MM.1S (cell line): ENCODE results near the gene CCKAR.
"Not testable (repeated sequence)": the region's sequence is repeated elsewhere in the genome, so short reads cannot be mapped to it uniquely, and the experiment has no call there.

Experiments used
- DNase-seq: peaks from one replicate; pipeline ENCODE4 v3.0.0-alpha.2; 2015
- H2AFZ ChIP-seq: fragments of 300-600 bp; sonication (generic); 2 replicates; pipeline ENCODE4 v1.6.0; 2016; ENCODE audit warnings: antibody characterized with exemption, low read length
- H3F3A ChIP-seq: fragments of 300-600 bp; sonication (generic); 2 replicates; pipeline ENCODE4 v1.6.1; 2016; ENCODE audit warnings: mild to moderate bottlenecking, antibody characterized with exemption, low read length, moderate library complexity, mixed read lengths; ENCODE audit not compliant: insufficient read depth
- H3K27ac ChIP-seq: fragments of 300-600 bp; sonication (generic); 2 replicates; pipeline ENCODE4 v1.5.1; 2016; ENCODE audit warnings: mild to moderate bottlenecking, low read length
- H3K27me3 ChIP-seq: fragments of 300-600 bp; sonication (generic); replicated peaks from 2 replicates; pipeline ENCODE4 v1.6.0; 2016; ENCODE audit warnings: low read length; ENCODE audit not compliant: insufficient read depth
- H3K36me3 ChIP-seq: fragments of 300-600 bp; sonication (generic); replicated peaks from 2 replicates; pipeline ENCODE4 v1.6.1; 2016; ENCODE audit warnings: mild to moderate bottlenecking, low read length, mixed read lengths; ENCODE audit not compliant: insufficient read depth
- H3K4me1 ChIP-seq: fragments of 300-600 bp; sonication (generic); 2 replicates; pipeline ENCODE4 v1.6.1; 2016; ENCODE audit warnings: low read length, mixed read lengths
- H3K4me2 ChIP-seq: fragments of 300-600 bp; sonication (generic); 2 replicates; pipeline ENCODE4 v1.6.0; 2016; ENCODE audit warnings: low read depth, low read length
- H3K4me3 ChIP-seq: fragments of 300-600 bp; sonication (generic); 2 replicates; pipeline ENCODE4 v1.5.1; 2016; ENCODE audit warnings: low read length, mixed read lengths
- H3K79me2 ChIP-seq: fragments of 300-600 bp; sonication (generic); 2 replicates; pipeline ENCODE4 v1.6.1; 2016; ENCODE audit warnings: mixed run types, low read length, mixed read lengths
- H3K9ac ChIP-seq: fragments of 300-600 bp; sonication (generic); 2 replicates; pipeline ENCODE4 v1.6.1; 2016; ENCODE audit warnings: low read length, mixed read lengths
- H3K9me2 ChIP-seq: fragments of 300-600 bp; sonication (generic); replicated peaks from 2 replicates; pipeline ENCODE4 v1.6.1; 2016; ENCODE audit warnings: mild to moderate bottlenecking, low read length, mixed read lengths; ENCODE audit not compliant: insufficient read depth
- H3K9me3 ChIP-seq: fragments of 300-600 bp; sonication (generic); replicated peaks from 2 replicates; pipeline ENCODE4 v1.6.1; 2016; ENCODE audit warnings: mild to moderate bottlenecking, low read length, mixed read lengths; ENCODE audit not compliant: insufficient read depth
- H4K20me1 ChIP-seq: fragments of 300-600 bp; sonication (generic); 2 replicates; pipeline ENCODE4 v1.6.1; 2016; ENCODE audit warnings: mild to moderate bottlenecking, low read length, moderate library complexity, mixed read lengths; ENCODE audit not compliant: insufficient read depth
- CTCF ChIP-seq: fragments of 300-600 bp; sonication (generic); IDR thresholded peaks from 2 replicates; pipeline ENCODE4 v1.5.1; 2016; ENCODE audit warnings: antibody characterized with exemption, low read length, mixed read lengths
- EZH2 ChIP-seq: fragments of 300-600 bp; sonication (generic); optimal IDR thresholded peaks from 2 replicates; pipeline ENCODE3; 2017; ENCODE audit warnings: low read depth, mild to moderate bottlenecking, antibody characterized with exemption, low read length, mixed read lengths
- EZH2phosphoT487 ChIP-seq: fragments of 300-600 bp; sonication (generic); IDR thresholded peaks from 2 replicates; pipeline ENCODE4 v1.6.1; 2018; ENCODE audit warnings: antibody characterized with exemption, low read length

The CCKAR gene

GRCh38 chr4:26503427-26503826 lies 13.1 kb upstream of the CCKAR start:
- no peaks in the 10 kb centered on the region for H3K36me3 ChIP-seq
- DNase-seq, result no peak
- no peaks in the 10 kb centered on the region for H4K20me1 ChIP-seq
- no peak for TF ChIP-seq EZH2
- no peak for TF ChIP-seq EZH2phosphoT487
- TF ChIP-seq CTCF, result no peak
- H3K79me2 ChIP-seq, result no peaks in the 10 kb centered on the region
- H3K4me1 ChIP-seq, result no peaks in the 10 kb centered on the region
- H3K27me3 ChIP-seq, result no peaks in the 10 kb centered on the region
- H3K9ac ChIP-seq, result no peak overlapping the region
- no peaks in the 10 kb centered on the region for H3K9me3 ChIP-seq
- H2AFZ ChIP-seq, result no peak overlapping the region
- no peaks in the 10 kb centered on the region for H3F3A ChIP-seq
- no peak overlapping the region for H3K4me3 ChIP-seq
- H3K4me2 ChIP-seq, result no peak overlapping the region
- H3K27ac ChIP-seq, result no peak overlapping the region
- H3K9me2 ChIP-seq, result no peaks in the 10 kb centered on the region

GRCh38 chr4:26500565-26500999 lies 10.3 kb upstream of the CCKAR start:
- H3K27me3 ChIP-seq, H3K36me3 ChIP-seq: not testable (repeated sequence)

DNA sequence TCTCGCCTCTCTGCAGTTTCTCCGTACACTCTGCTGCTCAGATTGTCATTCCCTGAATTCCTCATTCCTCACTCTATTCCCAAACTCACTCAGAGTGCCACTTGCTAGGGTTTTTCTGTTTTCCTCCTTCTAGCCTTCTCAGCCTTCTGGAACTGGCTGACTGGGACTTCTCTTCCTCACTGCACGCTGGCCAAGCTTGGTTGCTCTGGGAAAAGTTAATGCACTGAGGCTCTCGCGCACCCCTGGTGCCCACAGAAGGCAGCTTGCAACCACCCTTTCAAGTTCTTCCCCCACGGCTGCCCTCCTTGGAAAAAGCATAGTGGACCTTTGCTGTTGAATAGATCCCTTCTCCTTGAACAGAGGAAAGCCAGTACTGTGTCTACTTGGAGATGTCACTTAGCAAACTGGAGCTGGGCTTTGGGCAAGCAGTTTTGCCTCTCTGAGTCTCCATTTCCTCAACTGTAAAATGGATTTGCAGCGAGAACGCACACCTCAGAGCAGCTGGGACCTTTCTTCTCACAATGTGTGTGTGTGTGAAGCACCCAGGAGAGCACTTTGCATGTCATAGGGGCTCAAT lies 6.0 kb upstream of the CCKAR start:
- no peak overlapping the region for H3K4me3 ChIP-seq
- no peak overlapping the region for H3K4me2 ChIP-seq
- H3K9me3 ChIP-seq, result no peaks in the 10 kb centered on the region
- no peak overlapping the region for H3K9ac ChIP-seq
- no peaks in the 10 kb centered on the region for H4K20me1 ChIP-seq
- TF ChIP-seq EZH2 (no peak), CTCF (no peak), EZH2phosphoT487 (no peak)
- no peaks in the 10 kb centered on the region for H3K9me2 ChIP-seq
- no peaks in the 10 kb centered on the region for H3K27me3 ChIP-seq
- DNase-seq, result no peak
- no peaks in the 10 kb centered on the region for H3K79me2 ChIP-seq
- no peak overlapping the region for H3K27ac ChIP-seq
- no peaks in the 10 kb centered on the region for H3F3A ChIP-seq
- H3K4me1 ChIP-seq, result no peaks in the 10 kb centered on the region
- no peak overlapping the region for H2AFZ ChIP-seq
- no peaks in the 10 kb centered on the region for H3K36me3 ChIP-seq

More at GRCh38 chr4:26500565-26500999, 10.3 kb upstream of the CCKAR start:
- H3K9me3 ChIP-seq, H3K4me3 ChIP-seq, DNase-seq, H4K20me1 ChIP-seq, H3F3A ChIP-seq, H3K4me2 ChIP-seq, H3K27ac ChIP-seq, H3K9me2 ChIP-seq, H3K79me2 ChIP-seq, H3K4me1 ChIP-seq, H3K9ac ChIP-seq, H2AFZ ChIP-seq: not testable (repeated sequence)

DNA sequence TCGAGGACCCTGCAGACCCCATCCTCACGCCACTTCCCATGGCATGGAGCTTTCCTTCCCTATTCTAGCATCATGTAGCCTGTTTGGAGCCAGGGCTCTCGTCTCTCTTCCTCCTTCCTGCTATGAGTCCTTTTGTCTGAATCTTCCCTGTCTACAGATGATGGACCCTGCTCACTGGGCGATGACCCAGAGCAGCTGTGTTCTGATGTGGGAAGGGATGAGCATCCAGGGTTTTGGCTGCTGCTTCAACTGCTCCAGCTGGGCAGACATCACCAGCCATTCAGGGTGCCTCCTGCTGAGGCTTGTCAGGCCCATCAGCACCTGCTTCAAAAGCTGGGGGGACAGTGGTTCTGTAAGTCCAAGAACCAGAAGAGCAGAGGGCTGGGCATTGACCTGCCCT lies 3.2 kb upstream of the CCKAR start:
- Histone ChIP-seq H4K20me1 (no peaks in the 10 kb centered on the region), H3K27ac (no peak overlapping the region), H3K27me3 (no peaks in the 10 kb centered on the region), H3K9me3 (no peaks in the 10 kb centered on the region), H2AFZ (no peak overlapping the region), H3K4me2 (no peak overlapping the region), H3K36me3 (no peaks in the 10 kb centered on the region), H3K4me1 (no peaks in the 10 kb centered on the region), H3K9ac (no peak overlapping the region), H3K9me2 (no peaks in the 10 kb centered on the region), H3K4me3 (no peak overlapping the region), H3F3A (no peaks in the 10 kb centered on the region), H3K79me2 (no peaks in the 10 kb centered on the region)
- DNase-seq, result no peak
- TF ChIP-seq CTCF (no peak), EZH2phosphoT487 (no peak), EZH2 (no peak)
